Smooth muscle cell (in vitro differentiated cells): Measurements from ENCODE around the gene NXPH4. TPM values are rescaled to one million over a fixed set of nuclear protein-coding genes. Genes with fewer than 3 reads are reported as not detected.
A peak's percentile ranks its signal among the peaks of the same experiment; 100 is the strongest.

ENCODE experiments used
- DNase-seq: peaks from one replicate; lab custom pipeline; 2025; ENCODE audit not compliant: unreplicated experiment; lab: John Stamatoyannopoulos, UW
- H2AFZ ChIP-seq: fragments of 200-600 bp; sonication (generic); 2 replicates; pipeline ENCODE4 v1.6.0; 2016; ENCODE audit warnings: antibody characterized with exemption, low read depth, mild to moderate bottlenecking
- H3F3A ChIP-seq: fragments of 200-600 bp; sonication (generic); 2 replicates; pipeline ENCODE4 v1.6.0; 2017; ENCODE audit warnings: antibody characterized with exemption, low read depth
- H3K27ac ChIP-seq: fragments of 200-600 bp; sonication (generic); 2 replicates; pipeline ENCODE4 v1.5.1; 2016; ENCODE audit warnings: low read depth, mild to moderate bottlenecking
- H3K27me3 ChIP-seq: fragments of 200-600 bp; sonication (generic); 2 replicates; pipeline ENCODE4 v1.6.1; 2016; ENCODE audit warnings: low read depth, mild to moderate bottlenecking
- H3K36me3 ChIP-seq: fragments of 200-600 bp; sonication (generic); 2 replicates; pipeline ENCODE4 v1.5.1; 2016; ENCODE audit warnings: low read depth
- H3K4me1 ChIP-seq: fragments of 200-600 bp; sonication (generic); 2 replicates; pipeline ENCODE4 v1.5.1; 2016; ENCODE audit warnings: low read depth
- H3K4me2 ChIP-seq: fragments of 200-600 bp; sonication (generic); 2 replicates; pipeline ENCODE4 v1.6.0; 2016; ENCODE audit warnings: mild to moderate bottlenecking
- H3K4me3 ChIP-seq: fragments of 200-600 bp; sonication (generic); 2 replicates; pipeline ENCODE4 v1.5.1; 2016; ENCODE audit warnings: mild to moderate bottlenecking
- H3K79me2 ChIP-seq: fragments of 200-600 bp; sonication (generic); 2 replicates; pipeline ENCODE4 v1.6.0; 2016; ENCODE audit warnings: low read depth, mild to moderate bottlenecking
- H3K9ac ChIP-seq: fragments of 200-600 bp; sonication (generic); 2 replicates; pipeline ENCODE4 v1.6.0; 2016; ENCODE audit warnings: low read depth
- H3K9me3 ChIP-seq: fragments of 200-600 bp; sonication (generic); replicated peaks from 2 replicates; pipeline ENCODE4 v1.5.1; 2016; ENCODE audit warnings: low read depth
- H4K20me1 ChIP-seq: fragments of 200-600 bp; sonication (generic); 2 replicates; pipeline ENCODE4 v1.6.0; 2016; ENCODE audit warnings: low read depth
- WGBS: methylation state at CpG from one replicate; pipeline ENCODE4 v1.1.7; 2016; ENCODE audit warnings: low lambda C conversion rate; 5-methylcytosine and 5-hydroxymethylcytosine counted together
- polyA plus RNA-seq: library from polyadenylated mRNA; unstranded; fragments of >200 nt; fragmentation: Nextera tagmentation; extraction: Ambion mirVana; gene quantifications from 2 replicates; pipeline ENCODE4 v1.2.1, GENCODE V29; 2016
- total RNA-seq: library from RNA; depleted of rRNA; stranded (reverse); fragments of >200 nt; gene quantifications from 2 replicates; pipeline ENCODE4 v1.2.3, GENCODE V29; 2014
- TF ChIP-seq, protein P1 (sequence below): fragments of 200-600 bp; sonication (generic); IDR thresholded peaks from 2 replicates; pipeline ENCODE4 v1.5.1; 2017; ENCODE audit warnings: borderline replicate concordance, mild to moderate bottlenecking, antibody characterized with exemption; ENCODE audit not compliant: insufficient read depth, poor library complexity, severe bottlenecking

The NXPH4 gene
- total and polyA plus RNA-seq, 2 experiments from 2014 or later = 3.9 to 10.7 TPM

GRCh38 chr12:57230381-57231155, 14.0 kb downstream of the NXPH4 start:
- H3K27me3 ChIP-seq = peaks cover 16% of the 10 kb centered on the region
- no peak for DNase-seq
- WGBS = 39% methylated on average over 10 of the region's 10 CpGs
- H3K4me3 ChIP-seq = peak overlapping the region; percentile 57
- peaks cover 13% of the 10 kb centered on the region for H3K79me2 ChIP-seq
- H3K36me3 ChIP-seq = no peaks in the 10 kb centered on the region
- H3K4me2 ChIP-seq = peak overlapping the region; percentile 84
- peaks cover 48% of the 10 kb centered on the region for H4K20me1 ChIP-seq
- H3K9me3 ChIP-seq = no peaks in the 10 kb centered on the region
- H3F3A ChIP-seq = peaks cover 28% of the 10 kb centered on the region
- H3K27ac ChIP-seq = peak overlapping the region; percentile 95
- peaks cover 36% of the 10 kb centered on the region for H3K4me1 ChIP-seq
- TF ChIP-seq, protein P1, sequence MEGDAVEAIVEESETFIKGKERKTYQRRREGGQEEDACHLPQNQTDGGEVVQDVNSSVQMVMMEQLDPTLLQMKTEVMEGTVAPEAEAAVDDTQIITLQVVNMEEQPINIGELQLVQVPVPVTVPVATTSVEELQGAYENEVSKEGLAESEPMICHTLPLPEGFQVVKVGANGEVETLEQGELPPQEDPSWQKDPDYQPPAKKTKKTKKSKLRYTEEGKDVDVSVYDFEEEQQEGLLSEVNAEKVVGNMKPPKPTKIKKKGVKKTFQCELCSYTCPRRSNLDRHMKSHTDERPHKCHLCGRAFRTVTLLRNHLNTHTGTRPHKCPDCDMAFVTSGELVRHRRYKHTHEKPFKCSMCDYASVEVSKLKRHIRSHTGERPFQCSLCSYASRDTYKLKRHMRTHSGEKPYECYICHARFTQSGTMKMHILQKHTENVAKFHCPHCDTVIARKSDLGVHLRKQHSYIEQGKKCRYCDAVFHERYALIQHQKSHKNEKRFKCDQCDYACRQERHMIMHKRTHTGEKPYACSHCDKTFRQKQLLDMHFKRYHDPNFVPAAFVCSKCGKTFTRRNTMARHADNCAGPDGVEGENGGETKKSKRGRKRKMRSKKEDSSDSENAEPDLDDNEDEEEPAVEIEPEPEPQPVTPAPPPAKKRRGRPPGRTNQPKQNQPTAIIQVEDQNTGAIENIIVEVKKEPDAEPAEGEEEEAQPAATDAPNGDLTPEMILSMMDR = no peak
- no peak overlapping the region for H2AFZ ChIP-seq
- H3K9ac ChIP-seq = peak overlapping the region; percentile 93

DNA sequence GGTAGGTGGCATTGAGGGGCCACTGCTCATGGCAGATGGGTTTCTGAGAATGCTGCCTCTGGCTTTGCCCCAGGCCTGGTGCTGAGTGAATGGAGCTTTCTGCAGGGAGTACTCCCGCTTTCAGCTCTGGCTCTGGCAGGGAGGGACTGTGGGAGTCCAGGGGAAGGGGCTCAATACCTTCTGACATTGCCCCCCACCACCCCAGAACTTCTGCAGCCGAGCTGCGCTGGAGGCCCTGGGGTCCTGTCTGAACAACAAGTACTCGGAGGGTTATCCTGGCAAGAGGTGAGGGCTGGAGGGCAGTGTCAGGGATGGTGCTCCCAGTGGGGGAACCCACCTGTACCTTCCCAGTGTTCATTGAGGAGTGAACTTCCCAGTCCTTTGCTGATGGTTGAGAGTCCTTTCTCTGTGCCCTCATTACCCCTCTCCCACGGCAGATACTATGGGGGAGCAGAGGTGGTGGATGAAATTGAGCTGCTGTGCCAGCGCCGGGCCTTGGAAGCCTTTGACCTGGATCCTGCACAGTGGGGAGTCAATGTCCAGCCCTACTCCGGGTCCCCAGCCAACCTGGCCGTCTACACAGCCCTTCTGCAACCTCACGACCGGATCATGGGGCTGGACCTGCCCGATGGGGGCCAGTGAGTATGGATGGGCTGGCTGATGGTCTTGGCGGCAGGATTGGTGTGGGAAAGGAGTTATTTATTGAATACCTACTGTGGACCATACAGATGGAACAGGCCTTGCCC, 14.9 kb downstream of the NXPH4 start:
- Histone ChIP-seq H3K79me2 (peaks cover 13% of the 10 kb centered on the region), H2AFZ (no peak overlapping the region), H3K36me3 (no peaks in the 10 kb centered on the region), H3K4me1 (peaks cover 33% of the 10 kb centered on the region), H3K4me3 (peak overlapping the region; percentile 57), H3K4me2 (peak overlapping the region; percentile 84), H3K27ac (no peak overlapping the region), H3K27me3 (peaks cover 7% of the 10 kb centered on the region), H4K20me1 (peaks cover 52% of the 10 kb centered on the region), H3K9ac (peak overlapping the region; percentile 93), H3F3A (peaks cover 28% of the 10 kb centered on the region), H3K9me3 (no peaks in the 10 kb centered on the region)
- TF ChIP-seq, protein P1 = no peak
- DNase-seq = no peak
- 95% methylated on average over 12 of the region's 13 CpGs for WGBS

GRCh38 chr12:57232156-57232756, 15.7 kb downstream of the NXPH4 start:
- Histone ChIP-seq H3K4me2 (no peak overlapping the region), H3K27ac (no peak overlapping the region), H4K20me1 (peaks cover 53% of the 10 kb centered on the region), H3K9me3 (no peaks in the 10 kb centered on the region), H3K36me3 (no peaks in the 10 kb centered on the region), H3K4me1 (peaks cover 24% of the 10 kb centered on the region), H3K4me3 (no peak overlapping the region), H3F3A (peaks cover 35% of the 10 kb centered on the region), H3K27me3 (no peaks in the 10 kb centered on the region), H3K79me2 (peaks cover 13% of the 10 kb centered on the region), H2AFZ (no peak overlapping the region), H3K9ac (no peak overlapping the region)
- TF ChIP-seq, protein P1 = no peak
- 96% methylated on average over 19 of the region's 19 CpGs for WGBS
- no peak for DNase-seq
